Astrocyte (in vitro differentiated cells and primary cell): ENCODE data around the gene LRRN4.

ENCODE experiments used
- CTCF ChIP-seq: IDR thresholded peaks from 2 replicates; pipeline ENCODE4 v1.5.1; 2011; ENCODE audit warnings: low read depth, mild to moderate bottlenecking, inconsistent platforms, low read length, moderate library complexity; ENCODE audit not compliant: insufficient read depth
- EZH2 ChIP-seq: IDR thresholded peaks from 2 replicates; pipeline ENCODE4 v1.6.1; 2012; ENCODE audit warnings: mild to moderate bottlenecking, low read length, inconsistent platforms; ENCODE audit not compliant: insufficient read depth

GRCh38 chr20:6053064-6053775, 640 bp downstream of the LRRN4 start:
- TF ChIP-seq CTCF: no peak
- no peak for TF ChIP-seq EZH2
